K562 (cell line): ENCODE measurements around the gene ATP8A1. TPM values are rescaled to one million over a fixed set of nuclear protein-coding genes. Genes with fewer than 3 reads are reported as not detected.

Experiments used
- ATAC-seq: fragments of 200-7000 bp; cut with Tn5 transposase; 3 replicates; pipeline ENCODE4 v1.9.1; 2020; ENCODE audit warnings: moderate library complexity
- BruUV-seq: library from RNA; stranded (reverse); fragments of 400-500 nt; replicated peaks from 2 replicates; lab custom pipeline; 2021; lab: Mats Ljungman, UMichigan
- CTCF ChIA-PET: fragments of 300-600 bp; formaldehyde crosslinking; extraction: SDS; loops from one replicate; lab custom pipeline; 2021; ENCODE audit warnings: low intra/inter-chr PET ratio; lab: Yijun Ruan, JAX
- POLR2A ChIA-PET: fragments of 300-600, 350-650 bp; sonication (Branson Sonifier 250); formaldehyde crosslinking; extraction: SDS; loops from one replicate; lab custom pipeline; 2021; ENCODE audit warnings: antibody characterized with exemption, inconsistent platforms; lab: Yijun Ruan, JAX
- DNase-seq, 4 experiments: peaks; one replicate each; pipeline versions ENCODE4 v3.0.0 to v3.0.0-alpha.2; 2011 to 2018; ENCODE audit warnings: low spot score in 3 of 4, mixed read lengths in 3 of 4; ENCODE audit errors: extremely low read depth in 1 of 4
- FAIRE-seq: peaks from 2 replicates; lab custom pipeline; 2011; peaks lifted over from hg19 to GRCh38; lab: Jason Lieb, UNC
- H2AFZ ChIP-seq: 2 replicates; pipeline ENCODE4 v1.6.0; 2011; ENCODE audit warnings: low read depth, low read length, control low read depth, inconsistent platforms
- H3K27ac ChIP-seq: fragments of 200-600 bp; 3 replicates; pipeline ENCODE4 v1.8.0; 2011; ENCODE audit warnings: low read depth, mild to moderate bottlenecking, control low read depth, inconsistent platforms, low read length, moderate library complexity, mixed read lengths; ENCODE audit errors: extremely low read depth
- H3K27me3 ChIP-seq, 2 experiments: fragments of 300-600 bp in 1 of 2; 2 replicates in 1 of 2; 3 replicates in 1 of 2; pipeline versions ENCODE4 v1.6.0 to v1.8.0; 2011; ENCODE audit warnings: inconsistent platforms in 2 of 2, low read length in 2 of 2, mild to moderate bottlenecking in 1 of 2, mixed read lengths in 1 of 2, moderate library complexity in 1 of 2; ENCODE audit not compliant: control insufficient read depth in 2 of 2, insufficient read depth in 2 of 2
- H3K36me3 ChIP-seq: fragments of 300-600 bp; 3 replicates; pipeline ENCODE4 v1.8.0; 2011; ENCODE audit warnings: mild to moderate bottlenecking, low read length, inconsistent platforms; ENCODE audit not compliant: control insufficient read depth, insufficient read depth
- H3K4me1 ChIP-seq, 2 experiments: fragments of 200-600 bp in 1 of 2; replicated peaks in 1 of 2; 2 replicates in 1 of 2; 3 replicates in 1 of 2; pipeline versions ENCODE4 v1.5.1 to v1.8.0; 2011; ENCODE audit warnings: inconsistent platforms in 2 of 2, low read length in 2 of 2, mild to moderate bottlenecking in 1 of 2, mixed read lengths in 1 of 2, moderate library complexity in 1 of 2; ENCODE audit not compliant: control insufficient read depth in 2 of 2, insufficient read depth in 2 of 2
- H3K4me2 ChIP-seq: 2 replicates; pipeline ENCODE4 v1.6.1; 2011; ENCODE audit warnings: low read length, control low read depth, inconsistent platforms, mixed read lengths; ENCODE audit not compliant: insufficient read depth
- H3K4me3 ChIP-seq: fragments of 200-600 bp; sonication (generic), shearing (Covaris generic); 2 replicates; pipeline ENCODE4 v1.5.1; 2016; ENCODE audit warnings: control low read depth, inconsistent platforms
- H3K79me2 ChIP-seq: fragments of 200-600 bp; 3 replicates; pipeline ENCODE4 v1.8.0; 2011; ENCODE audit warnings: low read length, inconsistent platforms; ENCODE audit not compliant: control insufficient read depth, insufficient read depth
- H3K9ac ChIP-seq, 2 experiments: 2 replicates each; pipeline versions ENCODE4 v1.6.0 to v1.6.1; 2011; ENCODE audit warnings: low read depth in 2 of 2, low read length in 2 of 2, control low read depth in 1 of 2, inconsistent platforms in 1 of 2, mild to moderate bottlenecking in 1 of 2, mixed read lengths in 1 of 2; ENCODE audit not compliant: insufficient read depth in 1 of 2
- H3K9me1 ChIP-seq: one replicate; pipeline ENCODE4 v1.6.0; 2011; ENCODE audit warnings: inconsistent platforms, mild to moderate bottlenecking, low read length, moderate library complexity; ENCODE audit not compliant: control insufficient read depth, insufficient read depth
- H3K9me3 ChIP-seq: replicated peaks from 2 replicates; pipeline ENCODE4 v1.5.1; 2011; ENCODE audit warnings: low read depth, low read length, inconsistent platforms; ENCODE audit not compliant: control insufficient read depth, insufficient read depth
- H4K20me1 ChIP-seq: replicated peaks from 2 replicates; pipeline ENCODE4 v1.6.1; 2011; ENCODE audit warnings: low read length, inconsistent platforms, mixed read lengths; ENCODE audit not compliant: control insufficient read depth, insufficient read depth
- BRF1 ChIP-seq: IDR thresholded peaks from 3 replicates; pipeline ENCODE4 v1.6.1; 2011; ENCODE audit warnings: borderline replicate concordance, mild to moderate bottlenecking; ENCODE audit not compliant: insufficient read length; ENCODE audit errors: extremely low read depth
- MGA ChIP-seq: fragments of 450-650 bp; IDR thresholded peaks from 2 replicates; pipeline ENCODE4 v1.6.1; 2016; ENCODE audit warnings: mild to moderate bottlenecking, moderate library complexity
- USF2 ChIP-seq: sonication (generic); formaldehyde crosslinking; IDR thresholded peaks from 2 replicates; pipeline ENCODE4 v1.5.0; 2020; ENCODE audit warnings: missing genetic modification reagents
- WGBS: fragments of 100-300 bp; shearing (Covaris generic); methylation state at CpG from one replicate; pipeline ENCODE4 v1.1.6; 2016; ENCODE audit warnings: low coverage, mixed read lengths; ENCODE audit not compliant: insufficient coverage; ENCODE audit errors: missing lambda C conversion rate; 5-methylcytosine and 5-hydroxymethylcytosine counted together
- in situ Hi-C: fragments of 300-500 bp; cut with MboI; formaldehyde crosslinking; loops from 4 replicates; pipeline ENCODE4 v1.15.0; 2018; ENCODE audit warnings: inconsistent platforms, mixed read lengths
- intact Hi-C: fragments of 100-400 bp; cut with micrococcal nuclease; formaldehyde crosslinking; loops from 2 replicates; pipeline ENCODE4 v1.14.2; 2022
- polyA plus RNA-seq, 8 experiments: library from polyadenylated mRNA; depleted of rRNA in 4 of 8; stranded (reverse) in 5 of 8; unstranded in 3 of 8; fragments of >200 nt; fragmentation: Nextera tagmentation in 2 of 8; fragmentation: Illumina TruSeq in 1 of 8; extraction: Ambion mirVana in 2 of 8; extraction: Trizol in 1 of 8; gene quantifications; 2 replicates each; pipeline versions ENCODE4 v1.2.1 to v1.2.3, GENCODE V29; 2011 to 2014; ENCODE audit warnings: inconsistent platforms in 1 of 8, missing spikeins in 1 of 8
- total RNA-seq, 7 experiments: library from RNA; depleted of rRNA in 6 of 7; stranded (reverse); fragments of >200 nt in 6 of 7; fragmentation: Illumina TruSeq in 2 of 7; extraction: Trizol in 2 of 7; gene quantifications; 2 replicates each; pipeline versions ENCODE4 v1.2.1 to v1.2.3, GENCODE V29; 2011 to 2021; ENCODE audit warnings: low replicate concordance in 1 of 7

ATP8A1 gene
- total and polyA plus RNA-seq, 9 of the 15 experiments (the other 6 are each of a cell fraction or from before 2014, with no cell fraction given) = 0.05 to 0.29 (median 0.07) TPM; not detected in 2

GRCh38 chr4:42627885-42628646, 28.8 kb downstream of the ATP8A1 start:
- FAIRE-seq (no peak), DNase-seq (no peak), ATAC-seq (no peak)
- TF ChIP-seq USF2 (CRISPR knock-in tag) (0 out of 2 replicates have a peak, but pooled peaks have one; percentile 14), BRF1 (no peak), MGA (no peak)
- no TSS peak for BruUV-seq
- H3K9me1 ChIP-seq = no peaks in the 10 kb centered on the region
- H3K27ac ChIP-seq = no peak overlapping the region
- H3K36me3 ChIP-seq = no peaks in the 10 kb centered on the region
- H2AFZ ChIP-seq = no peak overlapping the region
- WGBS = 0% methylated on average over 9 of the region's 9 CpGs
- H3K27me3 ChIP-seq = no peaks in the 10 kb centered on the region
- no peaks in the 10 kb centered on the region for H4K20me1 ChIP-seq
- intact Hi-C loops (no loop called here), in situ Hi-C loops (no loop called here)
- no peak overlapping the region; the same call in 1 of the 2 replicates for H3K4me2 ChIP-seq
- no peak overlapping the region for H3K4me3 ChIP-seq
- H3K79me2 ChIP-seq = no peaks in the 10 kb centered on the region
- ChIA-PET CTCF (no interaction called here), POLR2A (no interaction called here)
- H3K4me1 ChIP-seq = no peaks in the 10 kb centered on the region; a peak in 1 of 5 replicates
- H3K9ac ChIP-seq = no peak overlapping the region
- H3K9me3 ChIP-seq = no peaks in the 10 kb centered on the region
